Activated CD8-positive, alpha-beta T cell treated with anti-CD3 and anti-CD28 coated beads for 36 hours (primary cell): ENCODE data around the gene BMI1. TPM values are rescaled to one million over a fixed set of nuclear protein-coding genes. Genes with fewer than 3 reads are reported as not detected.
A peak's percentile ranks its signal among the peaks of the same experiment; 100 is the strongest.

ENCODE experiments used
- ATAC-seq: fragments of 200-7000 bp; cut with Tn5 transposase; one replicate; pipeline ENCODE4 v1.10.0; 2021; ENCODE audit warnings: mild to moderate bottlenecking, moderate library complexity
- CTCF ChIA-PET: fragments of 350-600 bp; sonication (Branson Sonifier 250); formaldehyde crosslinking; loops from one replicate; lab custom pipeline; 2021; ENCODE audit warnings: antibody characterized with exemption; lab: Charles Lee
- POLR2A ChIA-PET: fragments of 350-600 bp; sonication (Branson Sonifier 250); formaldehyde crosslinking; loops from one replicate; lab custom pipeline; 2021; ENCODE audit warnings: antibody characterized with exemption; lab: Charles Lee
- DNase-seq: peaks from one replicate; pipeline ENCODE4 v3.0.0-alpha.2; 2020
- H3K27ac Mint-ChIP-seq: one replicate; pipeline ENCODE4 v1.8.0; 2021; ENCODE audit warnings: mild to moderate bottlenecking, mixed read lengths
- H3K27me3 Mint-ChIP-seq: one replicate; pipeline ENCODE4 v1.8.0; 2021; ENCODE audit warnings: mixed read lengths
- H3K36me3 Mint-ChIP-seq: one replicate; pipeline ENCODE4 v1.8.0; 2021; ENCODE audit warnings: low read depth, mixed read lengths
- H3K4me1 Mint-ChIP-seq: one replicate; pipeline ENCODE4 v1.8.0; 2021; ENCODE audit warnings: low read depth, mixed read lengths
- H3K4me3 Mint-ChIP-seq: one replicate; pipeline ENCODE4 v1.8.0; 2021; ENCODE audit warnings: mild to moderate bottlenecking, moderate library complexity, mixed read lengths
- H3K9me3 Mint-ChIP-seq: one replicate; pipeline ENCODE4 v1.8.0; 2021; ENCODE audit warnings: mixed read lengths
- CTCF ChIP-seq: fragments of 200-600 bp; IDR thresholded peaks from one replicate; pipeline ENCODE4 v1.8.0; 2022; ENCODE audit warnings: antibody characterized with exemption, mild to moderate bottlenecking
- intact Hi-C: fragments of 100-400 bp; cut with micrococcal nuclease; formaldehyde crosslinking; loops from one replicate; pipeline ENCODE4 v1.10.0; 2022
- total RNA-seq, 2 experiments: library from RNA; stranded (reverse); gene quantifications; one replicate each; pipeline ENCODE4 v1.2.3, GENCODE V29; 2021

The BMI1 gene
- total RNA-seq, 2 experiments from 2014 or later = 38.7 to 41.4 TPM

- intact Hi-C loops = loop anchor here (5.0 kb wide), 2 partner anchors 63 to 88 kb away; no protein-coding TSS in a partner anchor
- POLR2A ChIA-PET = interaction anchor here (0.6 to 2.8 kb wide), 9 partner anchors 8 to 368 kb away, joined by 3 to 15 read pairs (median 4); no protein-coding TSS in a partner anchor
- peaks cover 32% of the 10 kb centered on the region for H3K4me1 Mint-ChIP-seq
These were observed 5.2 kb upstream of the BMI1 start for GRCh38 chr10:22315455-22316285.

GRCh38 chr10:22316286-22317075 lies 4.4 kb upstream of the BMI1 start, which contains the start of gene COMMD3:
TSS of gene COMMD3 (plus strand) at chr10:22316388. CDS start at chr10:22316418, 30 bp downstream.
- Mint-ChIP-seq H3K36me3 (peaks cover 13% of the 10 kb centered on the region), H3K27ac (peak within 1 kb of the TSS; percentile 91), H3K9me3 (no peaks in the 10 kb centered on the region), H3K4me3 (peak within 1 kb of the TSS; percentile 88), H3K4me1 (peaks cover 32% of the 10 kb centered on the region), H3K27me3 (peaks cover 18% of the 10 kb centered on the region)
- peak; percentile 82 for DNase-seq
- POLR2A ChIA-PET = interaction anchor here (0.6 to 2.8 kb wide), 14 partner anchors 8 to 367 kb away, joined by 3 to 15 read pairs (median 4); no protein-coding TSS in a partner anchor
- ATAC-seq = peak; percentile 67
- intact Hi-C loops = loop anchor here (5.0 kb wide), 2 partner anchors 64 to 89 kb away; no protein-coding TSS in a partner anchor
- no peak for TF ChIP-seq CTCF
- CTCF ChIA-PET = interaction anchor here (1.0 to 1.8 kb wide), 6 partner anchors 8 to 325 kb away, joined by 3 to 7 read pairs (median 4); no protein-coding TSS in a partner anchor

More at GRCh38 chr10:22315455-22316285, 5.2 kb upstream of the BMI1 start:
- DNase-seq = no peak
- Mint-ChIP-seq H3K4me3 (peak overlapping the region; percentile 88), H3K36me3 (peaks cover 13% of the 10 kb centered on the region), H3K27ac (peak overlapping the region; percentile 90), H3K27me3 (peaks cover 18% of the 10 kb centered on the region), H3K9me3 (no peaks in the 10 kb centered on the region)
- no peak for TF ChIP-seq CTCF
- CTCF ChIA-PET = interaction anchor here (0.8 to 1.8 kb wide), 7 partner anchors 9 to 325 kb away, joined by 3 to 7 read pairs (median 4); no protein-coding TSS in a partner anchor
- peak; percentile 21 for ATAC-seq

DNA sequence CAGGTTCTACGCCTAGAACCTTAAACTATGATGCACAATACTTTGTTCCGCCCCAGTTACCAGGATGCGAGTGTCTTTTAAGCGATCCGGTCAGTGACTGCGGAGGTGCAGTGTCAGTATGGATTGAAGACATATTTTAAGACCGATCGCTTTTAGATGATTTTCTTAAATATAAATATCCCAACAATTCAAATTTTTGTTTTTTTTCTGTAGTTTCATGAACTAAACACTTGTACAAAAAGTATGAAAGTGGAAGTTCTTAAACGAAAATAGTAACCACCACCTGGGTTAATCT lies 3.9 kb upstream of the BMI1 start:
- CTCF ChIA-PET = interaction anchor here (1.6 kb wide), 1 partner anchor 88 kb away, joined by 7 read pairs; no protein-coding TSS in a partner anchor
- POLR2A ChIA-PET = interaction anchor here (0.7 to 2.8 kb wide), 8 partner anchors 8 to 120 kb away, joined by 3 to 15 read pairs (median 4); no protein-coding TSS in a partner anchor
- peak; percentile 31 for ATAC-seq

More for the DNA sequence above, 3.9 kb upstream of the BMI1 start:
- Mint-ChIP-seq H3K27me3 (peaks cover 14% of the 10 kb centered on the region), H3K4me1 (peaks cover 32% of the 10 kb centered on the region), H3K27ac (peak overlapping the region; percentile 91), H3K4me3 (peak overlapping the region; percentile 88), H3K9me3 (no peaks in the 10 kb centered on the region), H3K36me3 (peaks cover 13% of the 10 kb centered on the region)
- no peak for TF ChIP-seq CTCF
- intact Hi-C loops = loop anchor here (5.0 kb wide), 2 partner anchors 65 to 90 kb away; no protein-coding TSS in a partner anchor
- peak; percentile 51 for DNase-seq
